T-helper 17 cell (primary cell): Measurements from ENCODE around the gene NRG2. TPM values are rescaled to one million over a fixed set of nuclear protein-coding genes. Genes with fewer than 3 reads are reported as not detected.

ENCODE experiments used
- ATAC-seq: fragments of 150-1000 bp; cut with Tn5 transposase; 2 replicates; pipeline ENCODE4 v1.10.0; 2021; ENCODE audit warnings: mild to moderate bottlenecking, moderate library complexity
- DNase-seq, 3 donors: peaks; one replicate each; pipeline versions ENCODE4 v3.0.0 to v3.0.0-alpha.2; 2020 to 2021
- H3K9me3 ChIP-seq: one replicate; pipeline ENCODE4 v1.7.0; 2013; ENCODE audit warnings: low read length, mild to moderate bottlenecking; ENCODE audit not compliant: control insufficient read depth, poor library complexity, severe bottlenecking
- H3K27ac Mint-ChIP-seq: one replicate; pipeline ENCODE4 v1.8.0; 2022; ENCODE audit warnings: mild to moderate bottlenecking, moderate library complexity, mixed read lengths
- H3K27me3 Mint-ChIP-seq: one replicate; pipeline ENCODE4 v1.8.0; 2022; ENCODE audit warnings: mixed read lengths
- H3K36me3 Mint-ChIP-seq: one replicate; pipeline ENCODE4 v1.8.0; 2022; ENCODE audit warnings: low read depth, mixed read lengths
- H3K4me1 Mint-ChIP-seq: one replicate; pipeline ENCODE4 v1.8.0; 2022; ENCODE audit warnings: mild to moderate bottlenecking, mixed read lengths
- H3K4me3 Mint-ChIP-seq: one replicate; pipeline ENCODE4 v1.8.0; 2022; ENCODE audit warnings: mild to moderate bottlenecking, moderate library complexity, mixed read lengths
- total RNA-seq, 4 donors: library from RNA in 2 of 4; stranded (reverse) in 2 of 4; gene quantifications; one replicate each; pipeline ENCODE4 v1.2.3 and lab custom pipeline; 2022 to 2026

Gene NRG2
- total RNA-seq, 2 donors from 2014 or later = 0.08 TPM; not detected in 1

DNA sequence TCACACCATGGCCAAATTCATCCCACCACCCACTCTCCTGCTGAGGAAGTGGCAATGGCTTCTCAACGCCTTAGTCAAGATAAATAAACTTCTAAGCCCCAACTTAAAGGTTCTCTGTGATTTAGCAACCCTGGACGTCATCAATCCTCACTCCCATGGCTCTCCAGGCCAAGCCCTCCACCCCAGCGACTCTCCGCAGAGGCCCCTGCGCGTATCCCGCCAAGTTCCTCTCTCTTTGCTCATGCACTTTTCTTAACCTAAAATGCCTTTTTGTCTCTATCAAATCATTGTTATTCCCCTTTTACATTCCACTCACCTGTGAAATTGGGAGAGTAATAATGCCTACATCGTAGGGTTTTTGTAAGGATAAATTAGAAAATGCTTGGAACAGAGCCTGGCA lies 88.6 kb downstream of the NRG2 start:
- ATAC-seq (no peak), DNase-seq (no peak)
- H3K4me1 Mint-ChIP-seq = peaks cover 5% of the 10 kb centered on the region
- H3K27ac Mint-ChIP-seq = no peak overlapping the region
- no peaks in the 10 kb centered on the region for H3K9me3 ChIP-seq
- H3K4me3 Mint-ChIP-seq = no peak overlapping the region
- no peaks in the 10 kb centered on the region for H3K36me3 Mint-ChIP-seq
- H3K27me3 Mint-ChIP-seq = peaks cover 63% of the 10 kb centered on the region

- no peak for DNase-seq
- H3K27me3 Mint-ChIP-seq = peaks cover 65% of the 10 kb centered on the region
Observed at GRCh38 chr5:139954022-139954421, 89.1 kb downstream of the NRG2 start.

DNA sequence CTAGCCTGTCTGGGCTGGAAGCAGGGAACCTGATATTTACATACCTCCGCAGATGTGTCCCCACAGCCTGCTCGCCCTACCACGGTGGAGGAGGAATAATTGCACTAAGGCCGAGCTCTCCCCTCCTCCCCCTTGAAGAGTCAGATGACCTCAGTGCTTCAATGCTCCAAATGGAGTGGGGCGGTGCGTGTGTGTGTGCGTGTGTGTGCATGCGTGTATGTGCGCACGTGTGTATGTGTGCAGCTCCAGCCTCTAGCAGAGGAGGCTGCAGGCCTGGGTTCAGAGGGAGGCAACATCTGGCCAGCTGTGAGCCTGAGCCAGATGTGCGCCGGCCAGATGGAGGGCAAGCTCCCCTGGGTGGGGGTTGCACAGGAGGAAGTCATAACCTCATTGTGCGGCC lies 90.5 kb downstream of the NRG2 start:
- no peak for ATAC-seq
- peaks cover 79% of the 10 kb centered on the region for H3K27me3 Mint-ChIP-seq
- H3K36me3 Mint-ChIP-seq = no peaks in the 10 kb centered on the region
- H3K4me3 Mint-ChIP-seq = no peak overlapping the region
- H3K4me1 Mint-ChIP-seq = peaks cover 5% of the 10 kb centered on the region
- H3K27ac Mint-ChIP-seq = no peak overlapping the region
- no peaks in the 10 kb centered on the region for H3K9me3 ChIP-seq
- no peak for DNase-seq

More at GRCh38 chr5:139954022-139954421, 89.1 kb downstream of the NRG2 start:
- Mint-ChIP-seq H3K36me3 (no peaks in the 10 kb centered on the region), H3K4me3 (no peak overlapping the region), H3K4me1 (peaks cover 5% of the 10 kb centered on the region), H3K27ac (no peak overlapping the region)
- no peaks in the 10 kb centered on the region for H3K9me3 ChIP-seq
- ATAC-seq = no peak

DNA sequence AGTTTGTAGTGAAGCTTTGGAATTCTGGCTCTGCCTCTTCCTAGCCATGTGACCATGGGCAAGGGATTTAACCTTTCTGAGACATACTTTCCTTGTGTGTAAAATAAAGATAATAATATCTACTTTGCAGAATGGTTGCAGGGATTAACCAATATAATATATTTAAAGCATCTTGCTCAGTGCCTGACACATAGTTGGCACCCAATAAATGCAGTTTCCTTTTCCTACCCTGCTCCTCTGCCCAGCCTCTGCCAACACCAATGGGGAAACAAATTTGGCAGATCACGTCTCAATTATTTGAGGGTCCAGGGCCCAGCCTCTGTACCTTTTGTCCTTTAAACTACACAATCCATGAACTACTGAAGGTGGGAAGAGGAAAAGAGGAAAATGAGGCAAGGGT lies 91.1 kb downstream of the NRG2 start:
- ATAC-seq (no peak), DNase-seq (no peak)
- H3K27ac Mint-ChIP-seq = no peak overlapping the region
- H3K36me3 Mint-ChIP-seq = no peaks in the 10 kb centered on the region
- no peaks in the 10 kb centered on the region for H3K9me3 ChIP-seq
- H3K4me3 Mint-ChIP-seq = no peak overlapping the region
- peaks cover 5% of the 10 kb centered on the region for H3K4me1 Mint-ChIP-seq
- peaks cover 85% of the 10 kb centered on the region for H3K27me3 Mint-ChIP-seq

DNA sequence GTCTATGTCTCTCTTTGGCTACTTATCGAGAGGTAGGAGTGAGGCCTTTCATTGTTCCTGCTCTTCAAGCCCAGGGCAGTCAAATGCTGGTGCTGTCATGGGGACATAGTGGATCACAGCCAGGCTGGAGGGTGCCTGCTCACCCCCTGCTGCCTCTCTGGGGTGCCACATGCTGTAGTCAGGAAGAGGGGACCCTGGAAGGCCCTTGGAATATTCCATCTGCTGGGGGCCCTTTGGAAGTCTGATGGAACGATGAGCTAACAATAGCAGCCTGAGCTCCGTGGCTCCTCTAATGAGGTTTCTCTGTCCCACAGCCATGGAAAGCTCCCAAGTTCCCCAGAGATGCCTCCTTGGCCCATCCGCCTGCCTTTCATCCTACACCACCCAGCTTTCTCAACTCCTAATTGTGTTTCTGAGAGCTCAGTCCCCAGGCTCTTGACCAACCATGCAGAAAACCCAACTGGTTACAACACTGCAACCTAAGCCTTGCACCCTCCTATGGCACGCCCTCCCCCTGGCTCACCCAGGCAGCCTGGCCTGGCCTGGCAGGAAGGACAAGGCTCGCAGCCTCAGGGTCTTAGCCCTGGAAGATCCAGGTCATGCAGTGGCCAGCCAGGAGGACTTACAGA lies 91.7 kb downstream of the NRG2 start:
- H3K27ac Mint-ChIP-seq = no peak overlapping the region
- no peaks in the 10 kb centered on the region for H3K9me3 ChIP-seq
- no peaks in the 10 kb centered on the region for H3K36me3 Mint-ChIP-seq
- H3K4me1 Mint-ChIP-seq = peaks cover 5% of the 10 kb centered on the region
- ATAC-seq (no peak), DNase-seq (no peak)
- H3K27me3 Mint-ChIP-seq = peaks cover 90% of the 10 kb centered on the region
- H3K4me3 Mint-ChIP-seq = no peak overlapping the region

DNA sequence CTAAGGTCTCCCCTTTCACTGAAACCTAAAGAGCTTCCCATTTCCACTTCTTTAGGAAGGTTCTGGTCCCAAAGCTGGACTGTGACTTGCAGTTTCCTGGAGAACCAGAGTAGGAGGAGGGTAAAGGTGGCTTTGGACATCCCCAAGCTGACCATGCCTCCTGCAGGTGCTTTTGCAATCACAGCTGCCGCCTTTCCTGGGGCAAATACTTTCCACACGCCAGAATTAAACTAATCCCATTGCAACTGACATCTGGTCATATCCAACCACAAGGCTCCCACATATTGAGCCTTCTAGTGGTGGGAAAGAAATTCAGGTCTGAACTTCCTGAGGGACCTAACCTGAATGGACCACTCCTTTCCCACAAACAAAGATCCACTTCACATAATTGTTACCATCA lies 92.7 kb downstream of the NRG2 start:
- H3K27me3 Mint-ChIP-seq = peaks cover 86% of the 10 kb centered on the region
- no peaks in the 10 kb centered on the region for H3K36me3 Mint-ChIP-seq
- peaks cover 7% of the 10 kb centered on the region for H3K4me1 Mint-ChIP-seq
- no peak overlapping the region for H3K4me3 Mint-ChIP-seq
- H3K9me3 ChIP-seq = no peaks in the 10 kb centered on the region
- no peak for DNase-seq
- H3K27ac Mint-ChIP-seq = no peak overlapping the region
- no peak for ATAC-seq

GRCh38 chr5:139949710-139950109 lies 93.4 kb downstream of the NRG2 start:
- DNase-seq (no peak), ATAC-seq (no peak)
- Mint-ChIP-seq H3K27me3 (peaks cover 86% of the 10 kb centered on the region), H3K4me1 (peaks cover 7% of the 10 kb centered on the region), H3K4me3 (no peak overlapping the region), H3K27ac (no peak overlapping the region), H3K36me3 (no peaks in the 10 kb centered on the region)
- no peaks in the 10 kb centered on the region for H3K9me3 ChIP-seq

- H3K4me1 Mint-ChIP-seq = peaks cover 2% of the 10 kb centered on the region
- no peaks in the 10 kb centered on the region for H3K36me3 Mint-ChIP-seq
- no peak overlapping the region for H3K4me3 Mint-ChIP-seq
- H3K27me3 Mint-ChIP-seq = peaks cover 80% of the 10 kb centered on the region
- H3K9me3 ChIP-seq = peaks cover 4% of the 10 kb centered on the region
- ATAC-seq (no peak), DNase-seq (no peak)
- no peak overlapping the region for H3K27ac Mint-ChIP-seq
Observed at GRCh38 chr5:139947727-139948126, 95.4 kb downstream of the NRG2 start.

DNA sequence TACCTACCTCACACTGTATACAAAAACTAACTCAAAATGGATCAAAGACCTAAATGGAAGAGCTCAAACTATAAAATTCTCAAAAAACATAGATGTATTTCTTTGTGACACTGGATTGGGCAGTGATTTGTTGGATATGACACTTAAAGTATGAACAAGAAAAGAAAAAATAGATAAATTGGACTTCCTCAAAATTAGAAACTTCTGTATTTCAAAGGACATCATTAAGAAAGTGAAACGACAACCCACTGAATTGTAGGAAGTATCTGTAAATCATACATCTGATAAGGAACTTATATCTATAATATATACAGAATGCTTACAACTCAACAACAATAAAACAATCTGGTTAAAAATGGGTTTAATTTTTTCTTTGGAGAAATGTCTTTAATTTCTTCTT lies 96.7 kb downstream of the NRG2 start:
- ATAC-seq = no peak
- DNase-seq = no peak
- Mint-ChIP-seq H3K4me3 (no peak overlapping the region), H3K27me3 (peaks cover 70% of the 10 kb centered on the region), H3K4me1 (peaks cover 2% of the 10 kb centered on the region), H3K36me3 (no peaks in the 10 kb centered on the region), H3K27ac (no peak overlapping the region)
- H3K9me3 ChIP-seq = peaks cover 4% of the 10 kb centered on the region

DNA sequence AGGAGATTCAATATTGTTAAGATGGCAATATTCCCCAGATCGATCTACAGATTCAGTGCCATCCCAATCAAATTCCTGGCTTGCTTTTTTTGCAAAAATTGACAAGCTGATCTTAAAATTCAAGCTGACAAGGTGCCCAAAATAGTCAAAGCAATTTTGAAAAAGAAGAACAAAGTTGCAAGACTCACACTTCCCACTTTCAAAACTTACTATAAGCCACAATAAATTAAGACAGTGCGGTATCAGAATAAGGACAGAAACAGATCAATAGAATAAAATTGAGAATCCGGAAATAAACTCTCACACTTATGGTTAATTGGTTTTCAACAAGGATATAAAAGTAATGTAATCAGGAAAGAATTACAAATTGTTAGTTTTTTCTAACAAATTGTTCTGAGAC lies 97.1 kb downstream of the NRG2 start:
- peaks cover 2% of the 10 kb centered on the region for H3K4me1 Mint-ChIP-seq

GRCh38 chr5:139942243-139942642 lies 100.9 kb downstream of the NRG2 start:
- peaks cover 4% of the 10 kb centered on the region for H3K9me3 ChIP-seq
- H3K27me3 Mint-ChIP-seq = peaks cover 33% of the 10 kb centered on the region
- H3K27ac Mint-ChIP-seq = no peak overlapping the region
- no peak overlapping the region for H3K4me3 Mint-ChIP-seq
- DNase-seq (no peak), ATAC-seq (no peak)
- H3K4me1 Mint-ChIP-seq = peaks cover 2% of the 10 kb centered on the region
- no peaks in the 10 kb centered on the region for H3K36me3 Mint-ChIP-seq

More for the DNA sequence above, 97.1 kb downstream of the NRG2 start:
- no peaks in the 10 kb centered on the region for H3K36me3 Mint-ChIP-seq
- ATAC-seq = no peak
- no peak for DNase-seq
- H3K9me3 ChIP-seq = peaks cover 4% of the 10 kb centered on the region
- peaks cover 66% of the 10 kb centered on the region for H3K27me3 Mint-ChIP-seq
- H3K27ac Mint-ChIP-seq = no peak overlapping the region
- no peak overlapping the region for H3K4me3 Mint-ChIP-seq

DNA sequence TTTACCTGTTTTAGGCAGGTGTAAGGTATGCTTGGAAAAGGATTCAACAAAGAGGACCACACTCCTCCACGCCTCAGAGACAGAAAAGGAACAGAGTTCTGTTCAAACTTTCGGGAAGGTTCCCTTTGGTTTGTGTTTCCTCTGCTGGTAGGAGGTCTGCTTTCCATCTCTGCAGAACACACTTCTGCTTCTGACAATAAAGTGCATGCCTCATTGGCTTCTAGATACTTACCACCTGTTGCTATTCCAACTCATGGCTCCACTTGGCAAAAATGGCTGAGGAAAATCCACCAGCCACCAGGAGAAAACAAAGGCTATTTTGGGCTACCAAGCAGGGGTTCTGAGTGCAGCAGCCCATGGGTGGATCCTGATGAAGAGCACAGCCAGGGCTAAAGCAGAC lies 112.7 kb downstream of the NRG2 start:
- no peak for DNase-seq
- no peak overlapping the region for H3K27ac Mint-ChIP-seq
- H3K36me3 Mint-ChIP-seq = no peaks in the 10 kb centered on the region
- H3K4me3 Mint-ChIP-seq = no peak overlapping the region
- no peaks in the 10 kb centered on the region for H3K9me3 ChIP-seq
- H3K4me1 Mint-ChIP-seq = peaks cover 2% of the 10 kb centered on the region
- H3K27me3 Mint-ChIP-seq = peaks cover 51% of the 10 kb centered on the region
- no peak for ATAC-seq

DNA sequence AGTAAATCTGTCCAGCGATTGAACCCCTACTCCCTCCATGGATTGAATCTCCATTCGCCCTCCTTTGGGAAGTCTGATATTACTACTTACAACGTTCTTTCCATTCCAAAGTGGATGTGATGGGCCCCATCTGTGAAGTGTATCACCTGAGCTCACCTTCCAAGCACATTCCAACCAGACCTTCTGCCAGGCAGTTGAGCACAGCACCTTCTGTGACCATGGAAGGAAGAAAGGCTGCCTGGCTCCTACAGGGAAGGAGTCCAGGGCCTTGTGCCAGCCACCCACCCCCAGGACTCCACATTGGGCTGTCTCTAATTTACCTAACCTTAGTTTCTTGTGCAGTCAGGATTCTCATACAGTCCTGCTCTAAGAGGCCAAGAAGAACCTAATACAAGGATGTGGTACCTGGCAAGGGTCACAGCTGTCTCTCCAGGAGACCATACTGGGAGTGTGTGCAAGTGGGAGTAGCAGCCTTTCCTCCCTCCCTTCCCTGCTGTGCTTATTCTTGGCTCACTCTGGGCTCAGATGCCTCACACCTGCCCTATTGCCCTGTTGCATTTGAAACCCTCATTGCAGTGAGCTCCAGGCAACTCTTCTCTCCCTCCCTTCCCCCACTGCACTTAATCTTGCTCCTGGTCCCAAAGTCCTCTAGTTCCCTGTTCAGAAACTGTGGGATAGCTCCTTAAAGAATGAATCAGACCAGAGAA lies 116.1 kb downstream of the NRG2 start:
- DNase-seq = no peak
- no peak overlapping the region for H3K27ac Mint-ChIP-seq
- peaks cover 78% of the 10 kb centered on the region for H3K27me3 Mint-ChIP-seq
- no peak overlapping the region for H3K4me3 Mint-ChIP-seq
- ATAC-seq = no peak
- no peaks in the 10 kb centered on the region for H3K9me3 ChIP-seq
- H3K4me1 Mint-ChIP-seq = peaks cover 2% of the 10 kb centered on the region
- no peaks in the 10 kb centered on the region for H3K36me3 Mint-ChIP-seq
